ENCODE data around the gene KIF11.

The KIF11 gene

DNA sequence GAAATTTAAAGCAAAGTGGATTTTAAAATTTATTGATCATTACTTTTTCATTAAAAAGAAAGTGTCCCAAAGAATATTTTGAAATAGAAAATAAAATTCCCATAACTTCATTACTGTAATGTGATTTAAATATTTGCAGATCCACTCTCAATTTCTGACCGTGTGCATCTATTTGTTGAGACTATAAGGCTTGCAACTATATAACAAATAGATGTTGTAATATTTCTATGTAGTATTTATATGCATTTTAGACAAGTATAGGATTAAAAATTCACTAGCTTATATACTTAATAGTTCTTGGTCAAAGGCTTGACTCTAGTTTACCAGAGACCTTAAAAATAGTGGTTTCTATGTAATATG, 100.6 kb downstream of the KIF11 start:
- Histone ChIP-seq H3K4me3 (ENCODE audit: low read depth, low read length) (no peak overlapping the region), H3K9me3 (ENCODE audit: severe bottlenecking) (peaks cover 8% of the 10 kb centered on the region), H3K27me3 (ENCODE audit: insufficient read depth, low read depth, severe bottlenecking) (no peaks in the 10 kb centered on the region)

GRCh38 chr10:92695679-92696605, 103.0 kb downstream of the KIF11 start:
- no peak overlapping the region for H3K4me3 ChIP-seq (ENCODE audit: low read depth, low read length)
- H3K27ac ChIP-seq, result no peak overlapping the region
- DNase-seq, result no peak

More for the DNA sequence above, 100.6 kb downstream of the KIF11 start:
- DNase-seq, result no peak
- TF ChIP-seq, protein P1, sequence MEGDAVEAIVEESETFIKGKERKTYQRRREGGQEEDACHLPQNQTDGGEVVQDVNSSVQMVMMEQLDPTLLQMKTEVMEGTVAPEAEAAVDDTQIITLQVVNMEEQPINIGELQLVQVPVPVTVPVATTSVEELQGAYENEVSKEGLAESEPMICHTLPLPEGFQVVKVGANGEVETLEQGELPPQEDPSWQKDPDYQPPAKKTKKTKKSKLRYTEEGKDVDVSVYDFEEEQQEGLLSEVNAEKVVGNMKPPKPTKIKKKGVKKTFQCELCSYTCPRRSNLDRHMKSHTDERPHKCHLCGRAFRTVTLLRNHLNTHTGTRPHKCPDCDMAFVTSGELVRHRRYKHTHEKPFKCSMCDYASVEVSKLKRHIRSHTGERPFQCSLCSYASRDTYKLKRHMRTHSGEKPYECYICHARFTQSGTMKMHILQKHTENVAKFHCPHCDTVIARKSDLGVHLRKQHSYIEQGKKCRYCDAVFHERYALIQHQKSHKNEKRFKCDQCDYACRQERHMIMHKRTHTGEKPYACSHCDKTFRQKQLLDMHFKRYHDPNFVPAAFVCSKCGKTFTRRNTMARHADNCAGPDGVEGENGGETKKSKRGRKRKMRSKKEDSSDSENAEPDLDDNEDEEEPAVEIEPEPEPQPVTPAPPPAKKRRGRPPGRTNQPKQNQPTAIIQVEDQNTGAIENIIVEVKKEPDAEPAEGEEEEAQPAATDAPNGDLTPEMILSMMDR (IDR thresholded peaks at IDR 0.05; ENCODE audit: low read depth, low read length), result no peak
- Histone ChIP-seq H3K36me3 (peaks cover 6% of the 10 kb centered on the region; the same call in 1 of the 2 replicates), H3K27ac (no peak overlapping the region)

DNA sequence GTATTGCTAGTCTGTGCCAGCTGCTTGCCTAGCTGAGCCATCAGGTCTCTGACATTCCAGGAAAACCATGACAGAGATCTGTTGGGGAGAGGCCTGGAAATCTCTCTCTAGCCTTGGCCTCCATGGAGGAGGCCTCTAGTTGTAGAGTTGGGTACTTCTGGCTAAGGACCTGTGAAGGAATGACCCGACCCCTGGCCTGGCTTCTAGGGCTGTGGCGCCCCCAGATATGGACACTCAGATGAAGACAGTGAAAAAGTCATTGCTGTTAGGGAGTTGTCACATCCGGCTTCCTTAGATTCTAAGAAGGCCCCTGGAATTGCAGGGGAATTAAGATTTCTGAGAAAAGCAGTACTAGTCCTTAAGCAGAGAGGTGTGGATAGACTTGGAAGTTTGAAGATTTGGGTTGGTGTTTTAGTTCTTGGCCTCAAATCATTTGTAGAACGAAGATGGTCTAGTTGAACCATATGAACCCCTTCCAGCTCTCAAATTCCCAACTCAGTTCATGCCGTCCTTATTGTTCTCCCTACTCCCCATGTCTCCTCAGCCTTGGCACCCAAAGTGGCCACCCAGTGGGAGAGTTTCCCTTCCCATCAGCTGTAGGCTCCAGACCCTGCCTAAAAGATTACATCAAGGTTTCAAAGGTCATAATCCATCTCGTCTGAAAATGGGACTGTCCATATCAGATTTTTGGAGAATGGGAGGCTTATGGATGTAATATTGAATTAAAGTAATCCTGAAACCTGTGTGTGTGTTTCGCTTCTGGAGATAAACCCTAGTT, 103.9 kb downstream of the KIF11 start:
- no peaks in the 10 kb centered on the region for H3K9me3 ChIP-seq (ENCODE audit: severe bottlenecking)
- H3K4me3 ChIP-seq (ENCODE audit: low read depth, low read length), result no peak overlapping the region
- DNase-seq, result no peak
- no peaks in the 10 kb centered on the region for H3K27me3 ChIP-seq (ENCODE audit: insufficient read depth, low read depth, severe bottlenecking)
- H3K36me3 ChIP-seq, result peaks cover 6% of the 10 kb centered on the region; the same call in 1 of the 2 replicates
- H3K27ac ChIP-seq, result no peak overlapping the region
- TF ChIP-seq, protein P1 (IDR thresholded peaks at IDR 0.05; ENCODE audit: low read depth, low read length), result no peak

More at GRCh38 chr10:92695679-92696605, 103.0 kb downstream of the KIF11 start:
- Histone ChIP-seq H3K9me3 (ENCODE audit: severe bottlenecking) (no peaks in the 10 kb centered on the region), H3K27me3 (ENCODE audit: insufficient read depth, low read depth, severe bottlenecking) (no peaks in the 10 kb centered on the region), H3K36me3 (peaks cover 6% of the 10 kb centered on the region; the same call in 1 of the 2 replicates)
- TF ChIP-seq, protein P1 (IDR thresholded peaks at IDR 0.05; ENCODE audit: low read depth, low read length), result no peak

- Histone ChIP-seq H3K4me3 (ENCODE audit: low read depth, low read length) (no peak overlapping the region), H3K36me3 (peaks cover 6% of the 10 kb centered on the region; the same call in 1 of the 2 replicates), H3K27me3 (ENCODE audit: insufficient read depth, low read depth, severe bottlenecking) (no peaks in the 10 kb centered on the region), H3K9me3 (ENCODE audit: severe bottlenecking) (no peaks in the 10 kb centered on the region), H3K27ac (no peak overlapping the region)
- no peak for DNase-seq
- TF ChIP-seq, protein P1 (IDR thresholded peaks at IDR 0.05; ENCODE audit: low read depth, low read length), result no peak
Measured at GRCh38 chr10:92697663-92698511, 105.0 kb downstream of the KIF11 start.

- peaks cover 6% of the 10 kb centered on the region; the same call in 1 of the 2 replicates for H3K36me3 ChIP-seq
- no peaks in the 10 kb centered on the region for H3K27me3 ChIP-seq (ENCODE audit: insufficient read depth, low read depth, severe bottlenecking)
- H3K9me3 ChIP-seq (ENCODE audit: severe bottlenecking), result no peaks in the 10 kb centered on the region
- no peak overlapping the region for H3K4me3 ChIP-seq (ENCODE audit: low read depth, low read length)
- DNase-seq, result no peak
- H3K27ac ChIP-seq, result no peak overlapping the region
- TF ChIP-seq, protein P1 (IDR thresholded peaks at IDR 0.05; ENCODE audit: low read depth, low read length), result no peak
Measured at GRCh38 chr10:92699193-92699517, 106.2 kb downstream of the KIF11 start.
